Cortex of kidney (tissue), 1 donor: Measurements from ENCODE around the gene NT5DC3.

Experiments
- DNase-seq: peaks from one replicate; lab custom pipeline; 2025; lab: John Stamatoyannopoulos, UW

Gene NT5DC3

DNA sequence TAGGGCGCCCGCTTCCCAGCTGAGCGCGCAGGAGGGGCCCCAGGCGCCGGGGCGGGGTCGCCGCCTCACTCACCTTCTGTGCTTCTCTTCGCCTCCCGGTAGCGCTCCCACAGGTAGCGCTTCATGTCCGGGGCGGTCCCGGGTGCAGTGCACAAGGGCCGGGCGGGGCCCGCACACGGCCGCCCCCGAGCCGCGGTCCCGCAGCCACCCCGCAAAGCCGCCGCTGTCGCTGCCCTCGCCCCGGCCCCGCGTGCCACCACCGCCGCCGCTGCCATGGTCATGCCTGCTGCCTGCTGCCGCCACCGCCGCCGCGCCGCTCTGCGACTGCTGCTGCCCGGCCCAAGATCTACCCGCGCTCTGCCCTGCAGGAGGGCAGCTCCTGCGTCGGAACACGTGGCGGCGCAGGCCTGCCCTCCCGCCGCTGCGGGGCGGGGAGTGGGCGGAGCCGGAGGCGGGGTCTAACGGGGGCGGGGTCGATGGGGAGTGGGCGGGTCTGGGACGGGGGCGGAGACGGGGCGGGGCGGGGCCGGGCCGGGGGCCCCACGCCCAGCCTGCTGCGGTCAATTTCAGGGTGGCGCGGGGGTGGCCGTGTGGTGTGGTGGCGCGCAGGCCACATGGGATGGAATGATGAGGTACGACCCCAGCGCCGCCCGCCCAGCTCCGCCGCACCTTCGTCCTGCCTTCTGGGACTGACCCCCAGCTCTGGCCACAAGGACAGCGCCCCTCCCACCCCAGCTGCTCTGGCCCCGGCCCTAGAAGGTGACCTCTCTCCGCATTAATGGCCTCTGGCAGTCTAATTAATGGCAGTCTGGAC is at the start of gene NT5DC3:
Gene NT5DC3 (minus strand): TSS at position 359 of the 814 bp plus-strand sequence. CDS start 78 bp downstream, at position 281.
- peak; percentile 26 for DNase-seq

DNA sequence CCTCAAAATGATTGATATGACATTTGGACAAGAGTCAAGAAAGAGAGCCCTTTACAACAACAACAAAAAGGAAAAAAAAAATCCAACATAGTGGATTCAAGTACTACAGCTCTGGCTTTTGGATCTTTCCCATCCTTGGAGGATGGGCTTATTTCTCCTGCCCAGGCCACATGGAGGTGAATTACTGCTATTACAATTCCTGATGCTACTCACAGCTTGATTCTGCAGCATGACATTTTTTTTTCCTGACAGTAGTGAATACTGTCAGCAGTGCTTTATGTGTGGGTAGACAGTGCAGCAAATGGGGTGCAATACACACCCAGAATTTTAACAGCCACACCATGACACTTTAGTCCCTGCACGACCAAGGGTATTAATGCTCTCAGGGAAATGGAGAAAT is 46.7 kb upstream of the NT5DC3 start:
- no peak for DNase-seq

DNA sequence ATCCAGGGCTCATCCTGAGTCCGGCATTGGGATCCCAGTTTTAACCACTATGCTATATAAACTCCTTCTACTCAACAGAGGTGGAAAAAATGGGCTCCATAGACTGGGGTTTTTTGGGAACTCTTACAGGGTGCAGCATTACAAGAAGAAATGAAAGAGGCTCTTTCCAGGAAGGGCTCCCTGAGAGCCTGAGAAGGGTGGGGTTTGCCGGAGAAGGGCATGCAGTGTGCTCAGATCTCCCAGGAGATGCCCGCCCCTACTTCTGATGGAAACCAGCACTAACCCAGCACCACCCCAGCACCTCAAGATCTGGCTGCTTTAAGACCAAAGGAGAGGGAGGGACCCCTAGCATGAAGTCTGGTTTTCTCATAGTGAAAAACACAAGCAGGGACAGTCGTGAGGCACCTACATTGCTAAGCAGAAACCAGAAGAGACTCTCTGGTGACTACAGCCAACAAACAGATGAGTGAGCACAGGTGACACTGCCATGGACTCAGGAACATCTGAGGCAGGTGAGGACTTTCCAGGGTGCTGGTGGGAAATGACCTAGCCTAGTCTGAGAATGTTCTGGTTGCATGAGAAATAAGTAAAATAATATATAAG is 45.3 kb upstream of the NT5DC3 start:
- no peak for DNase-seq

DNA sequence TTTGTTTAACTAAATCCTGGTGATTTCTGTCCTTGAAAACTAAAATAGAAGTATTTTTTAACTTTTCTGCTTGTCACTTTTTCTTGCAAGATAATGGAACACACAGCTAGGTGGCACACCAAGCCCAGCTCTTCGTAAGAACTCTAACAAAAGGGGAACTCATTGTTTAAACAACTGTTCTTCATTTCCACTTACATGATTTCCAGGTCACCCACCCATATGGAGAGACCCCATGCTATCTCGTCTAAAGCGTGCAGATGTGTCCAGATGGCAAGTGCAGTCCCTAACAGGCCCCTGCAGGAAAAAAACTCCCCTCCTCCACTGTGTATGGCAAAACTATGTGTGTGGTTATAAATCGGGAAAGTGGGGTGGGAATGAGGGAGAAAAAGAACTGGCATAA is 43.3 kb upstream of the NT5DC3 start:
- DNase-seq, result no peak

DNA sequence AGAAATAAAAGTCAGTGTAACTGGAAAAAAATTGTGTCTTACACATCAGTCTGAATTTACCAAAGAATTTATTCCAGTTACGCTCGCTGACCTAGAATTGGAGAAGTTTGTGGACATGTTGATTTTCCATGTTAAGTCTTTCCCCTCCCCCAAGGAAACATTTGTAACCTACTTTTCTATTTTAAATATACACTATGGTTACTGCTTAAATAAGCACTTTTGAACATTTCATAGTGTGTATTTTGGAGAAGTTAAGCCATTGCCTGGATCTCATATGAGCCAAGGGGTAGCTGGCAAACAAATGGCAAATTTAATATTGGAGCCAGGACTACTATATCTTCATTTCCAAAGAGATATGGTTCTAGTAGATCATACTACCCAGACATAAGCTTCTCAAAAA is 42.9 kb upstream of the NT5DC3 start:
- DNase-seq, result no peak

DNA sequence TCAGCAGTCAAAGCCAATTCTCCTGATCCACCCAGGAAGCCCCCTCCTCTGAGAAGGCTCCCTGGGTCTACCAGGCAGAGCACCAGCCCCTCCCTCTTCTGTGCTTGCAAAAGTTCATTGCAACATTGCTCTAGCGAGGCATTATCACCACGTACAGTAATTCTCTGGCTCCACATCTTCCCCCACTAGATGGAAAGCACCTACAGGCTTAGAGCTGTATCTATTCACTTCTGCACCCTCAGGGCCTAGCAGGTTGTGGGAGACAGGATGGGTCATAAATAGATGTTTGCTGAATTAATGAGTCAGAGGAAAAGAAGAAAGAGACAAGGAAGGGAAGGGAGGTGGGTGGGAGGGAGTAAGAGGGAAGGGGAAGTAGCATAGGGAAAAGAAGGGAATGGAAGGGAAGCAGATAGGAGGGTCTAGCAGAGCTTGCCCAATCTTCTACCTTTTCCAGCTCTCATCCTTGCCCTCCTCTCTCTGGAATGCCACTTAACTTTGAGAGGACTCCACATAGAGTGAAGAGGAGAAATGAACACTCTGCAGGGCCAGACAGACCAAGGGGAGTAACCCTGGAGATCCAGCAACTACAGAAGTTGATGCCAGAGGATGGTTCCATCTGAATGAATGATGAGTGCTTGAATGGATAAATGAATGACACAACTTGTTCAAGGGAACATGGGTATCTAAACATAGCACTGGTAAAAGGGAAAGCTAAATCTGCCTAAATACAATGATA is 42.0 kb upstream of the NT5DC3 start:
- DNase-seq, result no peak

DNA sequence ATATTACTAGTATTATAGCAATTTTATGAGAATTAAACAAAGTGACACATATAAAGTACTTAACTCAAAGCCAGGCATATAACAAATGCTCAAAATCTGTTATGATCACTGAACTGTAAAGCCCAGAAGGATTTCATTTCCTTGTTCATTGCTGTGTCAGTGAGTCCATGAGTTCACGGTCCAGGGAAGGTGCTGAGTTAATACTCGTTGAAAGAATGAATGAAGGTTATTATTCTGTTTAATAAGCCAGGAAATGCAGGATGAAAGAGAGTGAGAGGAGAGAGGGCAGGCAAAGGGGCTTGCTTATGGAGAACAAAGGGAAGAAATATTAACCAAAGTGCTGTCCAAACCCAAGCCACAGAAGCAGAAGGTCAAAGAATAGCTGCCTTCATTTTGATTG is 40.2 kb upstream of the NT5DC3 start:
- DNase-seq, result no peak

DNA sequence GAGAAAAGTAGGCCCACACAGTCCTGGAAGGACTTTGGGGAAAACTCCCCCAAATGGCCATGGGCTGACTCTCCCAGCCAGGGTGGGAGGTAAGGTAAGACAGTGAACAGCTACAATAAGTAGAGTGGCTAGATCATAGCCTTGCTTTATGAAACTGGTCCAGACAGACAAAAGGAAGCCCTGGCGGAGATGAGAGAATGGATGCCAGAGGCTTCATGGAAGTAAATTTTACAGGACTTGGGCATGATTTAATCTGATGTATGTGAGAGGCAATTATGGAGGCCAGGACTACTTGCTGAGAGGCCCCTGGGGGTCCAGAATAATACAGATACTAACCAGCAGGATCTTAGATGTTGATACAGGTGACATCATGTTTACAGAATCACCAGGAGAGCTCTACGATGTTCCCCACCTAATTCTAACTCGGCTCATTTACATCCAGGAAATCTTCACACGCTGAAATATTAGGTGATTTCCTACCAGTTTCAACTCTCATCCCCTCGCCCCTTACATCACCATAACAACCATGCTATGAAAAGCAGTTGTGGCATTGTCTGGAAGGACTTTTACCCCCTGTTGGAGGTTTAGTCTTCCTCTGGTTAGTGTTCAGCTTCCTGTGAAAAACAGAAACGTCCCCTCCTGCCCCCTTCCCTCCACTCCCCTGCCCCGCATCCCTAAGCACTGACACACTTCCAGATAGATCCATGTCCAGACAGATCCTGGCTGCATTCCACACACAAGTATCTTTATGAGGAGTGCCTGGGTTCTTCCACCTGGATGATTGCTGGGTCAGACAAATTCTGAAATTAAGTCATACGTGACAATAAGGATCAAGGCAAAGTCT is 39.5 kb upstream of the NT5DC3 start:
- no peak for DNase-seq

DNA sequence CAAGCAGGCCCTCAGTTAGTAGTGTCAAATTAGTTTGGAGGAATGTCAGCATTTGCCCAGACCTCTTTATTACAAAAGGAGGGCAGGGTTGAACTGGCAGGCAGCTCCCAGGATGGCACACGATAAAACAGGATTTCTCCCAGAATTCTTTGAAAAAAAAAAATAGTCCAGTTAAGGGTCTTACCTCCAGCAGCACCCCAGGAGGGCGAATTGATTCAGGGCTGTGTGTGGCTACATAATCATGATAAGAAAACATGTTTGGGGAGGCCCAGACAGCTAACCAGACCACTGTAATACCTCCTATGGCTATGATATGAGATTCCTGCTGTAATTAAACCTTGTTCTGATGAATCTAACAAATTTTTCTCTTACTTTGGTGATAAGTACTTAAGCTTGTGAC is 38.8 kb upstream of the NT5DC3 start:
- DNase-seq, result no peak

DNA sequence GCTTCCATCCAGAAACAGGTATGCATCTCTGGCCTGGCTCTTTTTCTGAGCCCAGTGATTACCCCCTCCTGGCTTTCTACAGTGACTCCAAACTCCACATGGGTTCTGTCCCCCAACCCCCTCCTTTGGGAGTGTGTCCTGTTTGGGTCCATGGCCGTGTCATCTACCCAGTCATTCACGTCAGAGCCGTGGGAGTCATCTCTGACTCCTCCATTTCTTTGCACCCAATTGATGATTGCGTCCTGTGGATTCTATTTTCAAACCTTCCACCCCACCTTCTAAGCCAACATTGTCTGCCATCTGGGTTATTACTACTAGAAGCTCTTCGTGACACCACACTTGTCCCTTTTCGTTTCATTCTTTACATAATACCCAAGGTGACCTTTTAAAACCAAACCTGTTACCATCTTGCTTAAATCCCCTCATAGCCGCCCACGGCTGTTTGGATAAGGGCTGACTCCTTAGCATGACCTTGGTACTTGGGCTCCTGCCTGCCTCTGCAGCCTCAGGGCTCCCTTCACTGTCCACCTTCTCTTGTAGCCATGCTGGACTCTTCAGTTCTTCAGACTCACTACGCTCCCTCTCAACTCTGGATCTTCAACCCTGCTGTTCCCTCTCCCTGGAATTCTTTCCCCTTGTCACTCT is 38.1 kb upstream of the NT5DC3 start:
- DNase-seq, result no peak

DNA sequence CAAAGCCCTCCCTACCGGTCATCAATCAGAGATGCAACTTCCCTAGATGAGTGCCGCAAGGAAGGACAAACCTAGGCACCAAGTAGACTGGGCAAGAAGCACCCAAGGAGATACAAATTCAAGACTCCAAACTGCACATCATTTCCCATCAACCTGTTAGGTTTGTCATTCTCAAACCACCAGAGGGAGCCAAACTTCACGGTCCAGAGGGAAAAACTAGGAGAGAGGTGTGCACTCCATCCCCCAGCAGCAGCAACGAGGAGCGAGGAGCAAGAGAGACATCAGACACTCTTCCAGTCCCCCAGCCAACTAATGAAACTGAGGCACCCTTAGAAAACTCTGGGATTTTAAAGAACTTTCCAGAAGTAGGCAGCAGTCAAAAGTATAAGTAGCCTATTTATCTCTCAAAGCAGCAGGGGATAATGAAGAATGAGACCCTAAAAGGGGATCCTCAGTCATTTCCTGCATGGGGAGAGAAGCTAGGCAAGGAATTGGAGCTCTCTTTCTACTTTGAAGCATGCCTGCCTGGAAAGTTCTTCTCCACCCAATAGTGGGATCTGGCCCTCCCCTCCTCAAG is 37.0 kb upstream of the NT5DC3 start:
- no peak for DNase-seq

DNA sequence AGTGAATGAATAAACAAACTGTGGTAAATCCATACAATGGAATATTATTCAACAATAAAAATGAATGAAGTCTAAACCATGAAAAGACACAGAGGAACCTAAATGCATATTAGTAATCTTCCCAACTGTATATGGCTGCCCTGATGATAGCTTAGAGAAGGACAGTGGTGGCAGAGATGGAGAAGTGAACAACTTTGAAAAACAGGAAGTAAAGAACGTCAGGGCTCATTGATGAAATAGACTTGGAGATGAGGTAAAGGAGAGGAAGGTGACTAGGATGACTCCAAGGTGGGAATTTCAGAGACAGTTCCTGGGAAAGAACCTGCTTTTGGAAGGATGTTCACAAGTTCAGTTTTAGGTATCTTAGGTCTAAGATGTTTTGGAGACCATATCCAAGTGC is 36.3 kb upstream of the NT5DC3 start:
- DNase-seq, result no peak

DNA sequence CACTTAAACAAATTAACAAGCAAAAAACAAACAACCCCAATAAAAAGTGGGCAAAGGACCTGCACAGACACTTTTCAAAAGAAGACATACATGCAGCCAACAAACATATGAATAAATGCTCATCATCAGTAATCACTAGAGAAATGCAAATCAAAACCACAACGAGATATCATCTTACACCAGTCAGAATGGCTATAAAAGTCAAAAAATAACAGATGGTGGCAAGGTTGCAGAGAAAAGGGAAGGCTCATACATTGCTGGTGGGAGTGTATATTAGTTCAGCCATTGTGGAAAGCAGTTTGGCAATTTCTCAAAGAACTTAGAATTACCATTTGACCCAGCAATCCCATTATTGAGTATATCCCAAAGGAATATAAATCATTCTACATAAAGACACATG is 34.6 kb upstream of the NT5DC3 start:
- DNase-seq, result no peak

DNA sequence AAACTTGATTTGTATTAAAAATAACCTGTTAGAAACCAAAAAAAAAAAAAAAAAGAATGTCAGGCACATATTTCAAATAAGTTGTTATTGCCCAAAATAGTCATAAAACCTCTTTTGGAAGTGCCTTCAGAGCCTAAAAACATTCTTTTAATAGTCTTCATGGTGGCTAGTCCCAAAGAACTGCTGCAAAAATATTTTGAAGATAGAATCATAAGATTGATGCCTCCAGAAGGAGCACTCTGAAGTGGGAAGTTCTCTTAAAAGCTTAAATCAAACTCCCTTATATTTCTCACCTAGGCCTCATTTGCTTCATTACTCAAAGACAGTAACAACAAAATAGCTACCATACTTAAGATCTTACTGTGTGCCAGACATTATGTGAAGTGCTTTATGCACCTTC is 27.2 kb upstream of the NT5DC3 start:
- no peak for DNase-seq

DNA sequence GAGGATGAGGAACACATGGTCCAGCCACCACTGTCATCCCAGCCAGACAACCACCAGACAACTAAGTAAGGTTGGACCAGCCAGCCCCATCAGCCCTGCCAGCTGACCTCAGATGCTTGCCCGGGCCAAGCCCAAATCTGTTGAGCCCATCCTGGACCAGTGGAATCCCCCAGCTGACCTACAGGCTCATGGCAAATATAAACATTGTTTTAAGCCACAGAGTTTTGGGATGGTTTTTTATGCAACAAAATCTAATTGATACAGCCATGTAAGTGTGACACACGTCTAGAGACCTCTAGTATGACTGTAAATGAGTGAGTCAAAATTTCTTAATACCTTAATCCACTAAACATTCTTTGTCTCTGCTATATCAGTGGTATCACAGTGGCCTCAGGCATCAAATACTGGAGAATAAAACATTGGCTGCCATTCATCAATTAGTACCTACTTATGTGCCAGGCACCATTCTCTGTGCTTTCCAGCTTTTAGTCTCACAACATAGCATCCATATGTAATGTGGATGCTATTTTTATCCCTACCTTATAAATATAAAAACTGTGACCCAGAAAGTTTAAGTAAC is 24.2 kb upstream of the NT5DC3 start:
- no peak for DNase-seq

DNA sequence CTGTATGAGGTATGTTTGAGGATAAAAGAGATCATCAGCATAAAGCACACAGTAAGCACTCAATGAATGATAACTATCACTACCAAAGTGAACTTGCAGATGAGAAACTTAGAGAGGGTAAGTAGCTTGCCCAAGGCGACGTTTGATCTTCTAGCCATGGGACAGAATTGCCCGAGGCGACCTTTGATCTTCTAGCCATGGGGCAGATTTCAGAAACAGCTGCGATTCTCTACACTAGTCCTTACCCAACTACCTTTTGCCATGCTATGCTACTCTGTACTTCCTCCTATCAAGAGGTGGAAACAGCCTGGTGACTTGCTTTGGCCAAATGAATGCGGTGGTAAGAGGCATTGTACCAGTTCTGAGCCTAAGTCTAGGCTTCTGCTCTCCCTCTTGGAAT is 23.7 kb upstream of the NT5DC3 start:
- no peak for DNase-seq

DNA sequence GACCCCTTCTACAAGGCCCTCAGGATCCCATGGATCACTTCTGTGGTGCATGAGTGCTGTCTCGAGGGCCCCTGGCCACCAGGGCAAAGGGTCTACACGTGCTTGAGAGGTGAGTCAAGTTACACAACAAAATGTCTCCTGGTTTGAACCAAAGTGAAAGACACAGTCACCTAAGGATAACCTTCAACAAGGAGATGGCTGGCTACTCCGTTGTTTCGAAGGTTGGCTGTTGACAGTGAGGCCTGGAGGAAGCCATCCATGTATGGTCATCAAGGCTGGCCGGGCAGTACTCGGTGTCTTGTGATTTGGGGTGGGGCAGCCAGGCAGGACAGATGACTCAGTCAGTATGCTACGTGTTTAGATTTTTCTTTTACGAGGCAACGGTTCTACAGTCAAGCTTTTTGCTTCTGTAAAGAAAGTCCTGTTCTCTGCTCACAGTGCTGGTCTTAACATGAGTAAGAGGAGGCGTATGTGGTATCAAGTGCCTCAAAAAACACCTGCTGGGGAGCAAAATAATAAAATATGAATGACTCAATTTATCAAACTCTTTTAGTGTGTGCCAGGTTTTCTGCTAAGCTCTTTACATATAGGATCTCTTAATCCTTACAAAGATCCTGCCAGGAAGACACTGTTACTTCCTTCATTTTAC is 18.0 kb upstream of the NT5DC3 start:
- no peak for DNase-seq

DNA sequence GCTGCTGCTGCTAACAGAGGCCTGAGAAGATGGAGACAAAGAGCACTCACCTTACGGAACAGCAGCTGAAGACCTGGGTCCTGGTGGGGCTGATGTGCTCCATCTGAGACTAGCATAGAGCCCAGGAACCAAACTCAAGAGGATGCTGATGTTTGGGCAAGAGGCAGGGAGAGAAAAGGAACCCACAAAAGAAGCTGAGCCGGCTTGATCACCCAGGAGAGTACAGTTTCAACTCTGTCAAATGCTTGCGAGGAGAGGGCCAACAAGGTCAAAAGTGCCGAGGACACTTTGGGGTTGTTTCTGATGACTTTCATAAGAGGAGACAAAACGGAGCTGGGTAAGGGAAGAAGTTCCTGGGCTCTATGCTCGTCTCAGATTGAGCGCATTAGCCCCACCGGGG is 17.3 kb upstream of the NT5DC3 start:
- no peak for DNase-seq

DNA sequence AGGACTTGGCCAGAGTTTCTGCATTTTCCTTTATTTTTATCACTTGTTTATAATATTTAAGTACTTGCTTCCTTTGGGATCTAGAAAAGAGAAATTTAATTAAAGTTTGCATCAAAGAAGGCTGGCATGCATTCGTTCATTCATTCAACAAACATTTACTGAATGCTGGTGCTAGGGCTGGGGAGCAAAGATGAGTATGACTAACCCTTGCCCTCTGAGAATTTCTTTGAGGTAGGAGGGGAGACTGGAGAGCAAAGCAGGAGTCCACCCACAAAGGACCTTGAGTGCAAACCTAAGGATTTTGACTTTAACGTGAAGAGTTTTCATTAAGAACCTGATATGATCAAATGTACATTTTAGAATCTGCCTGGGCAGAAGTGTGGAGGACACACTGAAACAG is 16.1 kb upstream of the NT5DC3 start:
- DNase-seq, result no peak

DNA sequence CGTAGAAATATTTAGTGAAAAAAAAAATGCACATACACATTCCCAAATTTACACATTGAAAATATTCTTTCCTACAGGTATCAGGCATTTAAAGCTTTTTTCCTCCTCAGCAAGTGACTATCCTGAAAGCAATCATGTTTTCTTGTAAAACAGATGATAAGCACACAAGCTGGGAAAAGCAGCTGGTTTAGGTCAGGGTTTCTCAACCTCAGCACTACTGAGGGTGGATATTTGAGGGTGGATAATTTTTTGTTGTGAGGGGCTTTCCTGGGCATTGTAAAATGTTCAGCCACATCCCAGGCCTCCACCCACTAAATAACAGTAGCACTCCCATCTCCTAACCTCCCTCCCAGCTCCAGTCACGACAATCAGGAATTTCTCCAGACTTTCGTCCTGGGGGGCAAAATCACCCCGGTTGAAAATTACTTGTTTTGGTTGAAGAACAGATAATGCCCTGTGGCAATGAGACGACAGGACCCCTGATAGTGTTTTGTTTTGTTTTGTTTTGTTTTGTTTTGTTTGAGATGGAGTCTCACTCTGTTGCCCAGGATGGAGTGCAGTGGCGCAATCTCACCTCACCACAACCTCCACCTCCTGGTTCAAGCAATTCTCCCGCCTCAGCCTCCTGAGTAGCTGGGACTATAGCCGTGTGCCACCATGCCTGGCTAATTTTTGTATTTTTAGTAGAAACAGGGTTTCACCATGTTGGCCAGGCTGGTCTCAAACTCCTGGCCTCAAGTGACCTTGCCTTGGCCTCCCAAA is 15.0 kb upstream of the NT5DC3 start:
- DNase-seq, result no peak
